HG03457 (cell line): ENCODE measurements around the gene SSRP1.

Experiments
- ATAC-seq: cut with Tn5 transposase; IDR thresholded peaks from one replicate; pipeline ENCODE4 v1.9.1; 2021; ENCODE audit warnings: moderate number of reproducible peaks; ENCODE audit not compliant: unreplicated experiment

Gene SSRP1

DNA sequence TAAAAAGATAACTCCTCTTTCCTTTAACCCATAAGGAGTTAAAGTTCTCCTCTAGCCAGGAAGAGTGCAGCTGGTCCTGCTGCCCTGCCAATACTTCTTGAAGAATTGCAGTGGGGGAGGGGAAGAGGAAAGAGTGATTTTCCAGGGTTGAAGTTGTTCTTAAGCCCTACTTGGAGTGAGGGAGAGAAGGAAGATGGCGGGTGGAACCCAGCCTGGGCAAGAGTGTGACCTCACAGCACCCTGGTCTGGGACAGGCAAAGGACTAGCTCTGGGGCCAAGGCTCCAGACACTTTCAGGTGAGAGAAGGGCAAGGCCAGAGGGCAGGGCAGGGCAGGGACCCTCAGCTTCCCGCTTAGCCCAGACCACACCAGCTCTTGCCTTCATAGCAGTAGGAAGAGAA, 17.5 kb downstream of the SSRP1 start:
- ATAC-seq = no peak

DNA sequence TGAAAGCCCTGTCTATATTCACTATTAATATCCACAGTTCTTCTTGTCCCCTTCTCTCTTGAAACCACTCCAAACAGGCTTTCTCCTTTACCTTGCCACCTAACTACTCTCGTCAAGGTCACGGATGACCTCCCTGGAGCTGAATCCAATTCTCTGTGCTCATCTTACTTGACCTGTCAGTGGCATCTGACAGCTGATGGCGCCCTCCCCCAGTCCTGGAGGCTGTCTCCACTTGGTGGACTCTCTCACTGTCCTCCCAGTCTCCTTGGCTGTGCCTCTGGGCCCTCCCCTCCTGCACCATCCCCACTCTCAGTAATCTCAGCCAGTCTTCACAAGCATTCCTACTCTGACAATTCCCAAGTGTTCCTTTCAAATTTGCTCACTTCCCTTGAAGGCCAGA, 19.7 kb downstream of the SSRP1 start:
- ATAC-seq = no peak

DNA sequence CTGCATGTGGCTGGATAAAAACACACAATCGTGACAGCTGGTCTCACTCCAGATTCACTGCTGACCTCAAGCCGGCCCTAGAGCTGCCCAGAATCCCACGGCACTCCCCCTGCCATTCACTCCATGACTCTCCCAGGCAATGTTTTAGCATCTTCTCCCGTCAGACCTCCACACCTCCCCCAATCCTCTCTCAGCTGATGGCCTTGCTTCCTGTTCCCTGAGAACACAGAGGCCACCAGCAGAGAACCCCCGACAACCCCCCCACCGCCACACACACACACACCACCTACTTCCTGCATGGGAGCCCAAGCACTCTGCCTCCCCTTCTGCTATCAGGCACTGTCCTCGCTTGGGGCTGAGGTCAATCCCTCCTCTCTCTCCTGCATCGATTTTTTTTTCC, 20.2 kb downstream of the SSRP1 start:
- no peak for ATAC-seq

DNA sequence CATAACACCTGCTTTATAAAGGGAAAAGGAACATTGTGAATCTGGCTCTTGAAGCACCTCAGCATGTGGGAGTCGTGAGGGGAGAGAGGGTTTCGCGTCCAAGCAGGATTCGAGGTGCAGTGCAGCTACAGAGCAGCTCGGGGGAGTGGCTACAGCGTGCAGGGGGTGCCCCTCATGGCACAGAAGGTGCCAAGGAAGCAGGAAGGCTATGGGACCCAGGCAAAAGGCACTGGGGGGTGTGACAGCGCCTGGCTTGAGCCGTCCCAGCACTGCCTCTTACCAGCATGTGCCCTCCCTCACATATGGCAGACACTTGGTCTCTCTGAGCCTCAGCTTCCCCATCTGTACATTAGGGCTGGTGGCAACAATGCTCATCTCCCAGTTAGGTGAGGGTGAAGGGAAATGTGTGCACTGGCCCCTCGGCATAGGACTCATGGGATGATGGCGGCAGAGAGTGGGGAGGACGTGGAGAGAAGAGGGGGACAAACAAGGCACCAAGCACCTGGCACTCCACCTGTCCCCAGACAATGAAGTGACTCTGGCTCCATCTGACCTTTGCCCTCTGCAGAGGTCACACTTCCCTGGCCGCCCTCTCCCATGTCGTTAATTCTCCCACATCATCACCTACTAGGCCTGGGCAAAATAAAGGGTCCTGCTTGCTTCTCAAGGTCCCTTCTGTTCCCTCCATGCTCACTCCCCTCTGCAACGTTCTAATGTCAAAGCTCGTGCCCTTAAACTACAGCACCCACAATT, 21.3 kb downstream of the SSRP1 start:
- ATAC-seq = no peak

DNA sequence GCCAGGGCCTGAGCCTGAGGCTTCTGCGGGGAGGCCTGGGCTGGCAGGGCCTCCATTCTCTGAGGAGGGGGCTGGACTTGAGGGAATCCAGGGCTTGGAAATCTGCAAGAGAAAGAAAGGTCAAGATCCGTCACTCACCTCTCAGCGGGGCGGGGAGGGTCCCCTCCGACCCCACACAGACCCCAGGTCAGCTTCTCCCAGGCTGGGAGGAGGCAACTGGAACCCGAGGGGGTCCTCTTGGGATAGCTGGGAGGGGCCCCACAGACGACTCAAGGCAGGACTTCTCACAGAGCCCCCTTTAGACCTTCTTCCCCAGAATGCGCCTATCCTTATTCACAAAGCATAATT, 21.9 kb downstream of the SSRP1 start:
- no peak for ATAC-seq

DNA sequence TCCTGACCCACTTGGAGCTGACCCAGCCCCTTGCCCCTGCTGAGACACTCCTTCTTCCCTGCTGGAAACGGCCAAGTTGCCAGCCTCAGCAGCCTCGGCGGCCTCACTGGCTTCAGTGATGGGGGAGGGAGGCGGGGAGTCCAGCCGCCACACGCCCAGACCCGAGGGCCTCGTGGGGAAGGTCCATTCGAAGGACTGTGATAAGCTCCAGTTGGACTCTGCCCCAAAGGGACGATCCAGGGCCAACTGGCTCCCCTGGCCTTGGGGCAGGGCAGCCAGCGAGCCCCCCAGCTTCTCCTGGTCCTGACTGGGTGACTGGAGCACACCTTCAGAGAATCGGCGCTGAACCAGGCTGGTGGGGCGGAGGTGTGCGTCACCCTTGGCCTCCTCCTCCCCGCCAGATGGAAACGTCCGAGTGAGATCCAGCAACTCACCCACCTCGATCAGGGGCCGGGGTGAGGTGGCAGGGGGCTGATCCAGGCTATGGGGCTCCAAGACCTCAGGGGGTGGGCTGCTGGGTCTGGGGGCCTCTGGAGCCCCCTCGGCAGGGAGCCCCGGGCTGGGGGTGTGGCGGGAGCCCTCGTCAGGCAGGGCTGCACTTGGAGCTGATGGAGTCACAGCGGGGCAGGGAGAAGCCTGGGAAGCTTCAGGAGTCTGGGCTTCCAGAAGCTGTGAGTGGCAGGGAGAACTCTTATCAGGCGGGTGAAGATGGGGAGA, 22.5 kb downstream of the SSRP1 start:
- no peak for ATAC-seq

DNA sequence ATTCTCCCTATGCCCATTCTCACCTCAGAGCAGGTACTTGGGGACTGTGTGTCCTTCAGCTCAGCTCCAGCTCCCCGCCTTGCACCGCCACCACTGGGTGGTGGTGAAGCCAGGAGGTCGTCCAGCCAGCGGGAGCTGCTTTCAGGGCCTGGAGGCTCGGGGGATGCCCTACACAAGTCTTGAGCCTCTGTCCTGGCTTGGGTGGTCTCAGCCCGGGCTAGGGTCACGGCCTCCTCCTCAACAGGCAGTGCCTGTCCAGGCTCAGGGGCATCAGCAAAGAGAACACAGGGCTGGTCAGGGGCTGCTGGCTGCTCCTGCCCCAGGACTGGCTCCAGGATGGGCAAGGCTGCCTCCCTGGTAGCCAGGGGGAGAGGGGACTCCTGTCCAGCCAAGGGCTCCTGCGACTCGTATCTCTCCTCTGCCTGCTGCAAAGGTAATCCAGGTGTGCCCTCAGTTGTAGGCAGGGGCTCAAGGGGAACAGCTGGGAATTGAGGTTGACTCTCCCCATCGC, 23.1 kb downstream of the SSRP1 start:
- no peak for ATAC-seq

DNA sequence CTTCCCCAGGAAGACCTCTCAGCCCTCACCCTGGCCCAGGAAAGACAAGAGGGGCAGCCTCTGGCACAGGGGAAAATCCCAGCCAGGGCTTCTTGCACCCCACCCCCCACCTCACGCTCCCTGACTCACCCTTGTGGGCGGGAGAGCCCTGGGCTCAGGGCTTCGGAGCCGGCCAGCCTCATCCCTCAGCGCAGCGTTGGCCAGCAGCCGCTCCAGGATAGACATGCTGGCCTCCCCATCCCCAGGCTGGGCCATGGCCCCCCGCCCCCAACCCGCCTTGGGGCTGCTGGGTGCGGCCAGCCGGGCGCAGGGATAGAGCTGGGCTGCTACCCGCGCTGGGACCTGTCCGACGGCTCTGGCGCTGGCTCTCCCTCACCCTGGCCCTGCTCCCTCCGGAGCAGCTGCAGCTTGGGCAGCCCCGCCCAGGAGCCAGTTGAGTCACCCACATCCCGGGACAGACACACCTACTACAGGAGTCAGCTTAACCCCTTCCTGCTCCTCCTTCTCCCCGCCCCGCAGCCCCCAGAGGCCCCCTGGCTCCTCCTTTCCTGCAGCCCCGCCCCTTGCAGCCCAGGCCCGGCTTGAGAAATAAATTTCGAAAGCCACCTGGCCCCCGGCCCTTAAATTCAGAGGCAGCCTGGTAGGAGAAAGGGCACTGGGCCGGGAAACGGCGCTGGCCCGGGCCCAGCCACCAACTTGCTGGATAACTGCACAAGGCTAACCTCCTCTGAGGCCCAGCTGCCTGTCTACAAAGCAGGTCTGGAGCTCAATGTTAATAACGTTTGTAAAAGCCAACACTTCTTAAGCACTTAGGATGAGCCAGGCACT, 24.4 kb downstream of the SSRP1 start:
- ATAC-seq = peak; percentile 97

DNA sequence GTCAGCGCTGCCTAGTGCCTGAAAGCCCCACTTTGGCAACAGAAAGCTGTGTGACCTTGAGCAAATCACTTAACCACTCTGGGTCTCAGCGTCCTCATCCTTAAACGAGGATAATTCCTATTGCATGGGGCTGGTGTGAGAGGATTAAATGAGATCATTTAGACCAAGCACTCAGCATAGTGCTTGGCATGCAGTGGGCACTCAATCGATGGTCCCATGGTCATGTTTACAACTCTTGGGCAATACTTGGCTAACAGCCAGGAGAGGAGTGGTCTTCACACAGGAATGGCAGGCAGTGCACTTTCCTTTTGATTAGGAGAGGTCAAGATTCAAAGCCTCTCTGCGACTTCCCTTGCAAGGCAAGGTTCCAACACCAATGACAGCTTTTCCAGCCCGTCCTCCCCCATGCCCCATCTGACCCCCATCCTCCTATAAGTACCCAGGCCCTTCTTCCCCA, 25.0 kb downstream of the SSRP1 start:
- ATAC-seq = no peak

DNA sequence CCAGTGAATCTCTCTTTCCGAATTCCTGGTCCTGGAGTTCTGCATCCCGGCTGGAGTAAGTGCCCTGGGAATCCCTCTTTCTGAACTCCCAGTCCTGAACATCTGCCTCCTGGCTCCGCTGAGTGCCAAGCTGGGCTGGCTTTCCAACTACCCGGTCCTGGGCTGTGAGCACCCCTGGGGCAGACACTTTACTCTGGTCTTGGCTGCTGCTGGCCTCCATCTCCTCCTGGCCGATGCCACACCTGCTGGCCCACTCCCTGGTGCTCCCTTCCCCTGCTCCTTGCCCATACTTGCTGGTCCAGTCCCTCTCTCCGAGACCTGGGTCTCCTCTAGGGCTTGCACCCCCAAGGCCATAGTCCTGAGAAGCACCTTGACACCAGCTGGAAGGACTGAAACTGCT, 25.6 kb downstream of the SSRP1 start:
- ATAC-seq = no peak

DNA sequence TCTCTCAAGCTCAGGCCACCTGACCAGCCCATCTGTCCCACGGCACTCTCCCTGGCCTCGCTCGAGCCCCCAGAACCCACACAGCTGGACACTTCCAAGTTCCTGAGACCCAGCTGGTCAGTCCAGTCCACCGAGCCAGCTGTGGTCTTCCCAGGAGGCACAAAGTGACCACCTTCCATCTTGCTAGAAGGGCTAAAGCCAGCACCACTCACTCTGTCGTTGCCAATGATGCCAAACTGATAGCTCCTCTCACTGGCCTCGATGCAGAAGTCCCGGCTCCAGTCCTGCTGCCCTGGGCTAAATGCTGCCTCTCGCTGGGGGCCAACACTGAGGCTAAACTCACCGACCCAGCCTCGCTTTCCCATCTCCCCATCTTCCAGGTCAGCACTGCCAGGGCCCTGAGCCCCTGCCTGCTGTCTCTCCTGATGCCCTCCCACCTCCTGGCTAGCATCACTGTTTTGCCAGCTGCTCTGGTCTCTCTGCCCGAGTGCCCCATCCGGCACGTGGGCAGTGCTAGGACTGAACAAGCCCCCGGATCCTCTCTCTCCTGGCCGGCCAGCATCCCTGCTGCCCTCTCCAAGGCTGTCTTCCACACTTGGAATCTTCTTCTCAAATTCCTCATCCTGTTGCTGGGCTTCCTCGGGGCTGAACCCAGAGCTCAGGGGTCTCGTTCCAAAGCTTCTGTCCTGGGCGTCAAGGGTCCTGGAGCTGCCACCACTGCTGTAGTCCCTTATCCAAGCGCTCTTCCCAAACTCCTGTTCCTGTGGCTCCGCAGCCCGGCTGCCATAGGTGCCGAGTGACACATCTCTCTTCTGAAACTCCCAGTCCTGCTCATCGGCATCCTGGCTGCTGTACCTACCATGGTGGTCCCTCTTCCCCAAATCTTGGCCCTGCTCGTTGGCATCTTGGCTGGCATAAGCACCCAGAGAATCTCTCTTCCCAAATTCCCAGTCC, 26.3 kb downstream of the SSRP1 start:
- ATAC-seq = no peak

DNA sequence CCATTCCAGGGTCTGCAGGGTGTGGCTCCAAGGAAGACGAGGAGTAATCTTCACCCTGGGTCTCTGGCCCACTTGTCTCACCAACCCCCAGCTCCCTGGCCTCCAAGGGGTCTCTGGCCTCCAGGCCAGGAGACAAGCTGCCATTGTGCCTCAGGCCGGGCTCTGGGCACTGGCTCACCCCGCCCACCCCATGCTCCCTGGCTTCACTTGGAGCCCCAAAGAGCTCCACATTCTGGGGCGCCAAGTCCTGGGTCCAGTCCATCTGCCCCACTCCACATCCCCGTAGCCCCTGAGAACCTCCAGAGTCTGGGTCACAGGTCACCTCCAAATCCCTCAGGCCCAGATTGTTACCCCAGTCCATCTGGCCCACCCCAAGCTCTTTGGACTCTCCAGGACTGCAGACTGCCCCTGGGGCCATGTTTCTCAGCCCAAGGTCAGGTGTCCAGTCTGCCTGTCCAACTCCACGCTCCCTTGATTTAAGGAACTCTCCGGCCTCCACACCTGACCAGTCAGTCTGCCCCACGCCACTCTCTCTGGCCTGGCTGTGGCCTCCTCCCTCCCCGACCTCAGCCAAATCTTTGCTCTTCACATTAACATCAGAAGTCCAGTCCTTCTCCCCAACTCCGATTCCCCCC, 27.1 kb downstream of the SSRP1 start:
- no peak for ATAC-seq

DNA sequence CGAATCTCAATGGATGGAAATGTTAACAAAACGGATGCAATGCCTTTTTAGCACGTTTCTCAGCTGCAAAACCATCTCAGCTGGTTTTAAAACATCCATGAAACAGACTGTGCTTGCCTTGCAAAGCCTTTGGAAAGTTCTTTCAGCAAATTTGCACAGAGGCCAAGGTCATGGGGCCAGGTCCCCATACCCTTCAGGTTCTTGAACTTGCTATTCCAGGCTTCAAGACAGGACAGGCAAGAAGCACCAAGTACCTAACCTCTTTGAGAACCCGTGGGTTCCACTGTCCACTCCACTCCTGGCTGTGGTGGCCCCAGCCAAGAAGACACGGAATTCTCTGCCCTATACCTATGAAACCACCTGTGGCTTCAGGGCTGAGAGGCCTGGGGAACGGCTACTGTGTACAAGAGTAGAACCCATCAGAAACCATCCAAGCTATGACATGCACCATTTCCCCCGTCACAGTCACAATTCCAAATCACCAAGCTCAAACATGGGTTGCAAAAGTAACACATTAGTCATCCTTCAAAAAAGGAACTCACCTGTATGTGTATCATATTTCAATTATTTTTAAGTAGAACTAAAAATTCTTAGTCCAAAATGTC, 27.9 kb downstream of the SSRP1 start:
- ATAC-seq = no peak

DNA sequence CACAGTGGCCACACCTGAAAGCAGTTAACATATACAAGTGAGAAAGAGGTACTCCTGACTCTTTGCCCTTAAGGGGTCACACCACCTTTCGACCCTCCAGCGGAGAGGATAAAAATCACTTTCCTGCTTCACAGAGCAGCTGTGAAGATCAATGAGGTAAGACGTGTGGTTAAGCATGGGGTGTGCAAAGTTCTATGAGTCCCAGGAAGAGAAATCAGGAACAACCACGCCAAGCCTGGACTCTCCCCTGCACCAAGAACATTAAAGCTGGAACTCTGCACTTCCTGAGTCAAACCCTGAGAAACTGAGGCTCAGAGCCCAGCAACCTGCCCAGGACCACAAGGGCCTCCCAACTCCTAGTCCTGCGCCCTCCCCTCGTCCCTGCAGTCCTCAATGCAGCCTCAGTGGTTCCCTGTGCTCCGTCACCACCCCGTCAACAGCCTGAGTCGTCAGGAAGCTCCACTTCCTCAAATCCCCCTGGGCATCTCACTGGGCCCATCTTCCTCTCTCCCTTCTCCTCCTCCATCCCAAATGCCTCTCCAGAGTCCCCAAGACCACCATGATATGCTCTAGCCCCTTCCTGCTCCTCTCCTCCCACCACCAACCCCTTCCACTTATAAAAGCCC, 28.6 kb downstream of the SSRP1 start:
- ATAC-seq = no peak

DNA sequence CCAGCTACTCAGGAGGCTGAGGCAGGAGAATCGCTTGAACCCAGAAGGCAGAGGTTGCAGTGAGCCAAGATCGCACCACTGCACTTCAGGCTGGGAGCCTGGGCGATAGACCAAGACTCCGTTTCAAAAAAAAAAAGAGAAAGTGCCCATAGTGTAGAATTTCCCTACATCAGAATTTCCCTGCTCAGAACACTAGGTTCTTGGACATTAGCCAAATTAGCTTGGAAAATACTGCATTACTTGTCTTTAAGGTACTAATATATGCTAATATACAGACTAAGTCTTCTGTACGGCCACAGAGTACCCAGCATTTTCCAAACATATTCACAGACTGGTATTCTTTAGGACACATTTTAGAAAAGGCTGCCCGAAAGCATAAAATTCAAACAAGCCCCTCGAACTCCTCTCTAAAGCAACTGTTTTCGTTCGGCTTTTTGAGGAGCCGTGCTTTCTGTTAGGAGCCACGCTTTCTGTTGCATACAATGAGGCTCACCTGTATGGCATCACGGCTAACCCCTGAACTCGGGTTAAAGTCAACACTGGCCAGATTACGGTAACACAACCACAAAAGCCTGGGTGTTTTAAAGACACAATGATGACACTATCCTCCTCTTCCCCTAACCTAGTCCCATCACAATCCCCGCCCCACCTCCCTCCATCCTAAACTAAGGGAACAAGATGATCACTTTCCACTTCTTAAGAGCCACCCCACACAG, 29.4 kb downstream of the SSRP1 start:
- no peak for ATAC-seq

DNA sequence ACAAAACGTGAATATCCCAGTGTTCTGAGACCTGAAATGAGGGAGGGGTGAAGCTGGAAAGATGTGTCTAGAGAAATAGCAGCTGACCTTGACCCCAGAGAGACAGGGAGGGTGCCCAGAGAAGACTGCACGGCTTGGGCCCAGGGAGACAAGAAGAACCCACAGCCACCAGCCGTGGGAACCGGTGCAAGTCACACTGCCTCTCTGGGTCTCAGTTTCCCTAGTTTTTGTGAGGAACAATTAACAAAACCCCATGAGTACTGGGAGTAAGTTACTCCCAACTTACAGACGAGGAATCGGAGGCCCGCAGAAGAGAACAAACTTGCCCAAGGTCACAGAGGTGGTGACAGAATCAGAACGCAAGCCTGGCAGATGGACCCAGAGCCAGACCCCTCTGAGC, 30.2 kb downstream of the SSRP1 start:
- ATAC-seq = no peak

DNA sequence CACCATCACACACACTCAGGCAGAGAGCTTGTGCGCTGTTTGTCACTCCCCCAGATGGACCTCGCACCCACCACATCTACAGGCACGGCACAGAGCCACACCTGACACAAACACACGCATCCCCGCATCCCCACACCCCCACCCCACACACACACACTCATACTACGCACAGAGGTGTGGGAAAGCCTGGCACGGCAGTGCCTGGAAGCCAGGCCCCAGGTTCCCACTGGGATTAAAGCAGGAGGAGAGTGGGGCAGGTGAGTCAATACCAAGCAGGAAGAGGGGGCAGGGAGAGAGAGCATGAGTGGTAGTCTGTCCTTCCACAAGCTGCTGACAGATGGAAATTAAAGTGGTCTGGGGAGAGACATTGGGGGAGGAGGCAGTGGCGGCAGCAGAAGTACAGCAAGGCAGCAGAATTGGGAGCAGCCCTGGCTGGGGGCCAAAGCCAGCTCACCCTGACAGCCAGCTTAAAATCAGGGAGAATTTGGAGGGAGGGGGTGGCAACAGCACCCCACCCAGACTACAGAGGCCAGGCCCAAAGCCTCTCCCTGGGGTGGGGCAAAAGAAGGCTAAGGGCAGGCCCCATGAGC, 31.6 kb downstream of the SSRP1 start:
- ATAC-seq = no peak
